Stomach (tissue), 9 donors: ENCODE data around the gene SLAIN2. TPM values are rescaled to one million over a fixed set of nuclear protein-coding genes. Genes with fewer than 3 reads are reported as not detected.

Experiments
- DNase-seq, 2 donors: peaks; one replicate each; pipeline versions ENCODE4 v3.0.0 to v3.0.0-alpha.2; 2013 to 2019
- H3K27ac ChIP-seq, 5 donors: fragments of 200-600 bp in 4 of 5; sonication (generic) in 4 of 5; one replicate each; pipeline ENCODE4 v1.5.1; 2013 to 2019; ENCODE audit warnings: mild to moderate bottlenecking in 1 of 5, moderate library complexity in 1 of 5
- H3K27me3 ChIP-seq, 3 donors: fragments of 200-600 bp; sonication (generic); one replicate each; pipeline ENCODE4 v1.5.1; 2017 to 2019; ENCODE audit warnings: mixed run types in 1 of 3
- H3K36me3 ChIP-seq, 4 donors: fragments of 200-600 bp; sonication (generic); 1 replicate in 3 of 4; 2 replicates in 1 of 4; pipeline ENCODE4 v1.5.1; 2016 to 2019
- H3K4me1 ChIP-seq, 4 donors: fragments of 200-600 bp; sonication (generic); one replicate each; pipeline ENCODE4 v1.5.1; 2016 to 2019
- H3K4me3 ChIP-seq, 4 donors: fragments of 200-600 bp; sonication (generic) in 3 of 4; one replicate each; pipeline ENCODE4 v1.5.1; 2016 to 2019; ENCODE audit warnings: mild to moderate bottlenecking in 1 of 4
- H3K9me3 ChIP-seq, 4 donors: fragments of 200-600 bp; sonication (generic); one replicate each; pipeline ENCODE4 v1.5.1; 2016 to 2019
- CTCF ChIP-seq, 7 experiments: fragments of 450-650 bp in 4 of 7; fragments of 200-600 bp in 3 of 7; sonication (generic) in 3 of 7; IDR thresholded peaks; one replicate each; pipeline ENCODE4 v1.5.1; 2016 to 2019; ENCODE audit warnings: antibody characterized with exemption in 7 of 7, control low read depth in 2 of 7, mild to moderate bottlenecking in 1 of 7
- EP300 ChIP-seq: sonication (generic); formaldehyde crosslinking; IDR thresholded peaks from one replicate; pipeline ENCODE4 v1.6.1; 2017; ENCODE audit warnings: antibody characterized with exemption
- POLR2A ChIP-seq, 4 donors: fragments of 450-650 bp; IDR thresholded peaks; one replicate each; pipeline ENCODE4 v1.6.1; 2016; ENCODE audit warnings: antibody characterized with exemption in 4 of 4, control low read depth in 2 of 4, mild to moderate bottlenecking in 1 of 4, moderate library complexity in 1 of 4
- POLR2AphosphoS5 ChIP-seq, 3 donors: sonication (generic); formaldehyde crosslinking; IDR thresholded peaks; one replicate each; pipeline ENCODE4 v1.6.1; 2016; ENCODE audit warnings: antibody characterized with exemption in 3 of 3
- WGBS, 5 donors: extraction: QIAGEN DNeasy Blood & Tissue Kit in 3 of 5; methylation state at CpG; one replicate each; pipeline versions ENCODE4 v1.1.5 to v1.1.7; 2013 to 2018; 5-methylcytosine and 5-hydroxymethylcytosine counted together
- intact Hi-C: fragments of 100-400 bp; cut with DNase I; formaldehyde crosslinking; loops from one replicate; pipeline ENCODE4 v1.15.1; 2023; ENCODE audit warnings: low total_unique reads
- polyA plus RNA-seq, 3 donors: library from polyadenylated mRNA; stranded (reverse); fragments of 200-250 nt; gene quantifications; one replicate each; pipeline ENCODE4 v1.2.3, GENCODE V29; 2013
- total RNA-seq, 5 donors: library from RNA; depleted of rRNA; stranded (reverse); fragments of >200 nt; gene quantifications; one replicate each; pipeline versions ENCODE4 v1.1.0 to v1.2.3, GENCODE V29; 2014 to 2016
- donor health status: healthy with polysubstance abuse.
- donor health status: Bipolar disorder and iron deficiency.
- donor health status: healthy.

SLAIN2 gene
- total and polyA plus RNA-seq, 8 donors: 16.7 to 274 (median 34.9) TPM

- Histone ChIP-seq H3K4me1 (peaks cover 0 to 74% (median 41%) of the 10 kb centered on the region in 4 donors), H3K4me3 (no peak overlapping the region), H3K9me3 (no peaks in the 10 kb centered on the region), H3K27me3 (no peaks in the 10 kb centered on the region), H3K27ac (no peak overlapping the region), H3K36me3 (no peaks in the 10 kb centered on the region)
- no peak for TF ChIP-seq EP300
- TF ChIP-seq POLR2A (IDR thresholded peaks at IDR 0.05): no peak
- no peak for TF ChIP-seq POLR2AphosphoS5 (IDR thresholded peaks at IDR 0.05)
- no peak for TF ChIP-seq CTCF (IDR thresholded peaks at IDR 0.05)
- intact Hi-C loops: no loop called here
- DNase-seq: no peak
- 82 to 97% (median 90%) methylated on average over 1 of the region's 1 CpG for WGBS, 5 donors
Observed at GRCh38 chr4:48350871-48351270, 9.5 kb downstream of the SLAIN2 start.

GRCh38 chr4:48352793-48353192, 11.5 kb downstream of the SLAIN2 start:
- Histone ChIP-seq H3K4me3 (no peak overlapping the region), H3K9me3 (no peaks in the 10 kb centered on the region), H3K4me1 (peaks cover 0 to 65% (median 38%) of the 10 kb centered on the region in 4 donors), H3K27ac (no peak overlapping the region), H3K36me3 (no peaks in the 10 kb centered on the region), H3K27me3 (no peaks in the 10 kb centered on the region)
- no peak for DNase-seq
- TF ChIP-seq EP300 (no peak), CTCF (IDR thresholded peaks at IDR 0.05) (no peak), POLR2A (IDR thresholded peaks at IDR 0.05) (no peak), POLR2AphosphoS5 (IDR thresholded peaks at IDR 0.05) (no peak)
- intact Hi-C loops: no loop called here
- WGBS, 5 donors: 84 to 94% (median 93%) methylated on average over 4 of the region's 4 CpGs

GRCh38 chr4:48356355-48356754, 15.0 kb downstream of the SLAIN2 start:
- Histone ChIP-seq H3K27ac (no peak overlapping the region), H3K4me1 (peaks cover 0 to 49% (median 22%) of the 10 kb centered on the region in 4 donors), H3K27me3 (no peaks in the 10 kb centered on the region), H3K36me3 (peaks cover 0 to 8% (median 2%) of the 10 kb centered on the region in 4 donors), H3K9me3 (no peaks in the 10 kb centered on the region), H3K4me3 (no peak overlapping the region)
- 65 to 89% (median 76%) methylated on average over 1 of the region's 1 CpG for WGBS, 5 donors
- intact Hi-C loops: no loop called here
- TF ChIP-seq POLR2AphosphoS5 (IDR thresholded peaks at IDR 0.05): no peak
- TF ChIP-seq EP300: no peak
- no peak for TF ChIP-seq CTCF (IDR thresholded peaks at IDR 0.05)
- no peak for TF ChIP-seq POLR2A (IDR thresholded peaks at IDR 0.05)
- DNase-seq: no peak

- no peaks in the 10 kb centered on the region for H3K27me3 ChIP-seq
- H3K4me1 ChIP-seq: peaks cover 0 to 39% (median 13%) of the 10 kb centered on the region in 4 donors
- H3K27ac ChIP-seq: no peak overlapping the region
- no peak overlapping the region for H3K4me3 ChIP-seq
- TF ChIP-seq EP300 (no peak), CTCF (IDR thresholded peaks at IDR 0.05) (no peak), POLR2AphosphoS5 (IDR thresholded peaks at IDR 0.05) (no peak), POLR2A (IDR thresholded peaks at IDR 0.05) (no peak)
- peaks cover 0 to 8% (median 2%) of the 10 kb centered on the region in 4 donors for H3K36me3 ChIP-seq
- WGBS, 5 donors: 63 to 71% (median 69%) methylated on average over 4 of the region's 4 CpGs
- H3K9me3 ChIP-seq: no peaks in the 10 kb centered on the region
- peak in 1 of 2 donors; percentile 38 for DNase-seq
- intact Hi-C loops: no loop called here
Observed at GRCh38 chr4:48360285-48361011, 19.1 kb downstream of the SLAIN2 start.
